ELR (cell line): Measurements from ENCODE around the gene MAP1LC3A.

Source experiments
- DNase-seq: peaks from one replicate; pipeline ENCODE4 v3.0.0-alpha.2; 2015; ENCODE audit warnings: low read depth

MAP1LC3A gene

GRCh38 chr20:34575756-34576155, 17.2 kb downstream of the MAP1LC3A start:
- DNase-seq: no peak

- DNase-seq: no peak
Observed at GRCh38 chr20:34577061-34577460, 18.5 kb downstream of the MAP1LC3A start.

- DNase-seq: no peak
Observed at GRCh38 chr20:34578025-34578424, 19.5 kb downstream of the MAP1LC3A start.

GRCh38 chr20:34578521-34578920, 20.0 kb downstream of the MAP1LC3A start:
- DNase-seq: no peak

- DNase-seq: peak; percentile 94
Observed at GRCh38 chr20:34579191-34579978, 20.9 kb downstream of the MAP1LC3A start.

GRCh38 chr20:34579979-34580940, 21.7 kb downstream of the MAP1LC3A start:
- peak; percentile 55 for DNase-seq

- peak; percentile 67 for DNase-seq
Observed at GRCh38 chr20:34581341-34582184, 23.0 kb downstream of the MAP1LC3A start.

- DNase-seq: no peak
Observed at GRCh38 chr20:34582221-34582620, 23.7 kb downstream of the MAP1LC3A start.

GRCh38 chr20:34582911-34583310, 24.4 kb downstream of the MAP1LC3A start:
- DNase-seq: peak; percentile 58

GRCh38 chr20:34583544-34583943, 25.0 kb downstream of the MAP1LC3A start:
- no peak for DNase-seq

- DNase-seq: no peak
Observed at GRCh38 chr20:34585019-34585418, 26.5 kb downstream of the MAP1LC3A start.

GRCh38 chr20:34586488-34587163, 28.1 kb downstream of the MAP1LC3A start:
- no peak for DNase-seq

GRCh38 chr20:34595377-34596184, 37.1 kb downstream of the MAP1LC3A start:
- DNase-seq: no peak

GRCh38 chr20:34600892-34601653, 42.6 kb downstream of the MAP1LC3A start:
- no peak for DNase-seq

- DNase-seq: peak; percentile 28
Observed at GRCh38 chr20:34604980-34605788, 46.7 kb downstream of the MAP1LC3A start.

- DNase-seq: no peak
Observed at GRCh38 chr20:34607066-34607465, 48.5 kb downstream of the MAP1LC3A start.
